Right cardiac atrium (tissue), 5 donors: ENCODE results near the gene PPME1. TPM values are rescaled to one million over a fixed set of nuclear protein-coding genes. Genes with fewer than 3 reads are reported as not detected.
"Not testable (repeated sequence)": the region's sequence is repeated elsewhere in the genome, so short reads cannot be mapped to it uniquely, and the experiment has no call there.

Experiments used
- ATAC-seq, 2 donors: fragments of 200-7000 bp; cut with Tn5 transposase; one replicate each; pipeline versions ENCODE4 v1.8.0 to v1.9.1; 2020; ENCODE audit warnings: moderate library complexity in 2 of 2, mild to moderate bottlenecking in 1 of 2
- DNase-seq, 3 donors: peaks; one replicate each; pipeline ENCODE4 v3.0.0-alpha.2; 2020
- H3K27ac ChIP-seq: one replicate; pipeline ENCODE4 v1.5.1; 2013; ENCODE audit warnings: mild to moderate bottlenecking, low read length, control low read depth, moderate library complexity
- H3K27me3 ChIP-seq: one replicate; pipeline ENCODE4 v1.6.1; 2013; ENCODE audit not compliant: control insufficient read depth, insufficient read depth
- H3K4me1 ChIP-seq: one replicate; pipeline ENCODE4 v1.6.1; 2013; ENCODE audit warnings: low read length; ENCODE audit not compliant: control insufficient read depth, insufficient read depth
- H3K4me3 ChIP-seq: one replicate; pipeline ENCODE4 v1.5.1; 2013; ENCODE audit warnings: low read length, control low read depth
- H3K9me3 ChIP-seq: one replicate; pipeline ENCODE4 v1.6.1; 2013; ENCODE audit warnings: low read length; ENCODE audit not compliant: control insufficient read depth
- WGBS: extraction: QIAGEN DNeasy Blood & Tissue Kit; methylation state at CpG from one replicate; pipeline ENCODE4 v1.1.7; 2013; 5-methylcytosine and 5-hydroxymethylcytosine counted together
- intact Hi-C, 4 donors: fragments of 100-400 bp; cut with DNase I; formaldehyde crosslinking; loops; one replicate each; pipeline versions ENCODE4 v1.11.0 to v1.14.0; 2022 to 2023
- polyA plus RNA-seq: library from polyadenylated mRNA; stranded (reverse); fragments of 200-250 nt; gene quantifications from one replicate; pipeline ENCODE4 v1.2.3, GENCODE V29; 2013
- total RNA-seq, 4 donors: library from RNA; stranded (reverse); fragmentation: NEBNext Ultra II Directional; extraction: Animal tissue kit (Norgen Biotek cat#: 25700); gene quantifications; one replicate each; pipeline ENCODE4 v1.2.1, GENCODE V29; 2021
- donor health status: healthy with polysubstance abuse.
- donor health status: DM: no; HTN: yes; CAD: no.
- donor health status: DM: no; HTN: no; CAD: no.
- donor health status: DM: no; HTN: yes; CAD: no; lungs with severe emphysema.
- donor health status: DM: yes; HTN: yes; CAD: no.

Gene PPME1
- total and polyA plus RNA-seq, 5 donors = 29.3 to 38.5 (median 33.7) TPM

DNA sequence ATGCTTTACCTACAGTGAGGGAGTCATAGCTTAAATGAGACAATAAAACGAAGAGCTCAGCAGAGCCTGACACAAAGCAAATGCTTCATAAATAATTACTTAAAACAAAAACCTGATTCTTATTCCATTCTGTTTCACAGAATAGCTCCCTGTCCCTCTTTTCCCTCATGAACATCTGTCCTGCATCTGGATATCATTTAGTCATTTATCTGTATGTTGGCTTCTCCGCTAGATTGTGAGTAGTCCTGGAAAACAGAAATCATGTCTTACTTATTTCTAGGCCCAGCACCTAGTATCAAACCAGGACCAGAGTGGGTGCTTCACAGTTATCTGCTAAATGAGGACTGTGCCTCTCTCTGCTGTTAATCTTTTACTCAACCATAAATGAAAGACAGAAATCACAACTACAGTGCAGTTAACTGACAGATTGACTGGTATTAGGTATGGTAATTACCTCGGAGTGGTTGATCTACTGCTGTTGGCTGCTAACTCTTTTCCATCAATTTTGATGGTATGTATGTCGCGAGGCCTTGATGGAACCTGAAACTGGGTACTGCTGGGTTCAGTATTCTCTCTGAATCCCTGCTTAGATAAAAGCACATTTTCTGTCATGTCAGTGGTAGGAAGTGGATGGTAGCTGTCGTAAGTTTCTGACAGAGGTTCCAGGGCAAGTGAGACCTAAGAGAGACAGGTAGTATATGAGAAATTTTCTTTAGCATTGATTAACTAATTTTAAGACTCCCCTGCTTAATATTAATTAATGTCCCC, 31.8 kb upstream of the PPME1 start:
- Histone ChIP-seq H3K9me3 (no peaks in the 10 kb centered on the region), H3K27me3 (no peaks in the 10 kb centered on the region), H3K4me1 (peaks cover 2% of the 10 kb centered on the region), H3K27ac (no peak overlapping the region), H3K4me3 (no peak overlapping the region)
- 95% methylated on average over 6 of the region's 6 CpGs for WGBS
- intact Hi-C loops = no loop called here
- DNase-seq (no peak), ATAC-seq (no peak)

DNA sequence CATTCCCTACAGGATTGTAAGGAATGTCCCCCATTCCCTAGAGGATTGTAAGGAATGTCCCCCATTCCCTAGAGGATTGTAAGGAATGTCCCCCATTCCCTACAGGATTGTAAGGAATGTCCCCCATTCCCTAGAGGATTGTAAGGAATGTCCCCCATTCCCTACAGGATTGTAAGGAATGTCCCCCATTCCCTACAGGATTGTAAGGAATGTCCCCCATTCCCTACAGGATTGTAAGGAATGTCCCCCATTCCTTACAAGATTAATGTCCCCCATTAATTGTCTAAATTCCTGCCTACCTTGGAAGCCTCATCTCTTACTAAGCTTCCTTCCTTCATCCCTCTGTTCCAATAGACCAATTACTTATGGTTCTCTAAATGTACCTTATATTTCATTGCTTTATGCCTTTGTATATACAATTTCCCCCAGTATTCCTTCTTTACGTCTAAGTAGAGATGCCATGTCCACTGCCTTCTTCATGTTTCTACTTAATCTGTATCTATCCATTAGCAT, 31.1 kb upstream of the PPME1 start:
- intact Hi-C loops, ATAC-seq, H3K9me3 ChIP-seq, H3K27ac ChIP-seq, H3K4me1 ChIP-seq, H3K27me3 ChIP-seq, DNase-seq, H3K4me3 ChIP-seq: not testable (repeated sequence)
- WGBS = 96% methylated on average over 1 of the region's 1 CpG

DNA sequence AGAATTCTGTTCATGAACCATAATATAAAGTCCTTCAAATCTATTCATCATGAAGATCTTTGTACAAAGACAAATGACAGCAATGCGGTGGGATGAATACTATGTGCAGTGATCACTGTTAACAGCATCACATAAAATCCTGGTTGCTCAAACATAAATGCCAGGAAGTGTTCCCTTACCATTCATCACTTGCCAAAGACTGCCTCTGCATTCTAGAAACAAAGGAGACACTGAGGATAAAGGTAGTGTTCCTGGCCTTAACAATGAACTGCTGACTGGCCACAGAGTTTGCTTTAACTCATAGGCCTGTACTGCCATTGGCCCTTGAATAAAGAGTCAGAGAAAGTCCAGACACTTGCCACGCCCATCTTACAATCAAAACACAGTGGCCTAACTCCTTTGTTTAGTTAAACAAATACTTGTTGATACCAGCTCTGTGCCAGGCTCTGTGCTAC, 29.8 kb upstream of the PPME1 start:
- WGBS = 85% methylated on average over 2 of the region's 2 CpGs
- Histone ChIP-seq H3K27ac (no peak overlapping the region), H3K4me1 (peaks cover 2% of the 10 kb centered on the region), H3K9me3 (no peaks in the 10 kb centered on the region), H3K4me3 (no peak overlapping the region), H3K27me3 (no peaks in the 10 kb centered on the region)
- ATAC-seq (peak in 1 of 2 donors; percentile 77), DNase-seq (no peak)
- intact Hi-C loops = no loop called here

DNA sequence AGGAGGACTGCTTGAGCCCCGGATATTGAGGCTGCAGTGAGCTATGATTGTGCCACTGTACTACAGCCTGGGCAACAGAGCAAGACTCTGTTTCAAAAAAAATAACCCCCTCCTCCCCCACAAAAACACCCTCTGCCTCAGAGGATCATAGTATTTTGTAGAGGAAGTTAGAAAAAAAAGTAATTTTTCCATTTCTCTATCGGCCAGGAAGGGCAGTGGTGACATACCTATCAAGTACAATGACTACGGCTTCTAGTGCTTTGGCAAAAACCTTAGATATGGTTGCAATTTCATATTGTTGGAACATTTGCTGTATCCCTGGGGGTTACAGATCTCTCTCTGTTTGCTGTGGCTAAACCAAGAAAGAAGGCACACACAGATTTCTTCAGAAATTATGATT, 29.2 kb upstream of the PPME1 start:
- no peaks in the 10 kb centered on the region for H3K9me3 ChIP-seq
- no peak overlapping the region for H3K4me3 ChIP-seq
- peaks cover 2% of the 10 kb centered on the region for H3K4me1 ChIP-seq
- peak in 1 of 2 donors; percentile 71 for ATAC-seq
- WGBS = 73% methylated on average over 3 of the region's 3 CpGs
- DNase-seq = no peak
- H3K27ac ChIP-seq = no peak overlapping the region
- intact Hi-C loops = no loop called here
- H3K27me3 ChIP-seq = no peaks in the 10 kb centered on the region

DNA sequence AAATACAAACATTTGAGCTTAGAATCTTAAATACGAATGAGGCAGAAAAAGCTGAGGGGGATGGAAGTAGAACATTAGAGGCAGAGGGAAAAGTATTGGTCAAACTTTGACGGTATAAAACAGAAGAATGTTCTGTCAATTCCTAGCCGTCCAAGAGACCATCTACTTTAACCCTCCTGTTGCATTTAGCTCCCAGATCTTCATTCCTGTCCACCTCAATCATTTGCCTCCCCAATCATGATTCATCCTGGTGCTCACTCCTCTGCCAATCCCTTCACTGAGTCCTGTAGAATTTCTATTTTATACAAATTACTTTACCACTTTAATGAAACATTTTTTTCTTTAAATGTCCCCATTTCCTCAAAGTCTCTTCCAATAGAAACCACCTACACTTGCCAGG, 28.5 kb upstream of the PPME1 start:
- Histone ChIP-seq H3K9me3 (no peaks in the 10 kb centered on the region), H3K4me1 (peaks cover 2% of the 10 kb centered on the region), H3K27me3 (no peaks in the 10 kb centered on the region), H3K27ac (no peak overlapping the region), H3K4me3 (no peak overlapping the region)
- no peak for DNase-seq
- intact Hi-C loops = no loop called here
- 83% methylated on average over 3 of the region's 3 CpGs for WGBS
- ATAC-seq = no peak

DNA sequence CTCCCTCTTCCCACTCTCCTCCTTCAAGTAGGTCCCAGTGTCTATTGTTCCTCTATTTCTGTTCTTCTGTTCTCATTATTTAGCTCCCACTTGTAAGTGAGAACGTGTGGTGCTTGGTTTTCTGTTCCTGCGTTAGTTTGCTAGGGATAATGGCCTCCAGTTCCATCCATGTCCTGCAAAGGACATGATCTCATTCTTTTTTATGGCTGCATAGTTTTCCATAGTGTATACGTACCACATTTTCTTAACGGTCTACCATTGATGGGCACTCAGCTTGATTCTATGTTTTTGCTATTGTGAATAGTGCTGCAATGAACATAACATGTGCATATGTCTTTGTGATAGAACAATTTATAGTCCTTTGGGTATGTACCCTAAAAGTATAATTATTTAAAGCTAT, 26.5 kb upstream of the PPME1 start:
- H3K4me1 ChIP-seq = peaks cover 2% of the 10 kb centered on the region
- H3K27me3 ChIP-seq = no peaks in the 10 kb centered on the region
- ATAC-seq (no peak), DNase-seq (no peak)
- H3K27ac ChIP-seq = no peak overlapping the region
- intact Hi-C loops = no loop called here
- no peak overlapping the region for H3K4me3 ChIP-seq
- WGBS = 98% methylated on average over 4 of the region's 4 CpGs
- H3K9me3 ChIP-seq = no peaks in the 10 kb centered on the region

DNA sequence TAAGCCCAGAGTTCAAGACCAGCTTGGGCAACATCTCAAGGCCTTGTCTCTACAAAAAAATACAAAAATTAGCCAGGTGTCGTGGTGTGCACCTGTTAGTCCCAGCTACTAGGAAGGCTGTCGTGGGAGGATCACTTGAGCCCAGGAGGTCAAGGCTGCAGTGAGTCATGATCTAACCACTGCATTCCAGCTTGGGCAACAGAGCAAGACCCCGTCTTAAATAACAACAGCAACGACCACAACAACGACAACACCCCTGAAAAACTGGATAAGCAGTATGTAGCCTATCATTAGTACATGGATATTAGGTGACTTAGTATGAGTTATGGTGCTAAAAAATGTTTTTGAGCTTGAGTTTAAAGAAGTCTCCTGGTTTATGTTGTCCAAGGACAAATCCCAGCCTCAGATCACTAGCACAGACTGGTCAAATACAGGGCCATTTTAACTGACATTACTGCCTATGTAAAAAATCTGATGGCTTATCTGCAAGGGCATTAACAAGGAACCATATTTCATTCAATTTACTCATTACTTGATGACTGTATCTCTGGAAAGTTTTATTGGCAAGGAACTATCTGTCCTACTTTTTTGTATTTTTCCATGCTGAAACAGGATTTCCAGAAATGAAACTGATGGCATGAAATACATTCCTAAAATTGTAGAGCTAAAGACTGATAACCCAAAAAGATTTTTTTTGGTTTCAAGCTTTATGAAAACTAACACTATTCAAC, 23.7 kb upstream of the PPME1 start:
- H3K27ac ChIP-seq = no peak overlapping the region
- intact Hi-C loops = no loop called here

DNA sequence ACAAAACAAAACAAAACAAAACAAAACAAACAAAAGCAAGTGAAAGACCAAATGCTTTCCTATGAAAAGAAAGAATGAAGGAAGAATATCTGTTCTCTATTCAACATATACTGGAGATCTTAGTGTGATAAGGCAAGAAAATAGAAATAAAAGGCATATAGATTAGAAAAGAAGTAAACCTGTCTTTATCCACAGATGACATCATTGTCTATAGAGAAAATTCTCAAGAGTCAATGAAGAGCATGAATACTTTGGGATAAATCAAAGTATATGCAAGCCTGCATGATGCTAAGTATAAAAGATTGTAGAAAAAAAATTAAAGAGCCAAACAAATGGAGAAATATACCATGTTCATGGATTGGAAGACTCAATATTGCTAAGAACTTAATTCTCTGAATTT, 17.9 kb upstream of the PPME1 start:
- ATAC-seq (no peak), DNase-seq (no peak)
- intact Hi-C loops = no loop called here
- Histone ChIP-seq H3K27me3 (no peaks in the 10 kb centered on the region), H3K4me1 (peaks cover 2% of the 10 kb centered on the region), H3K4me3 (no peak overlapping the region), H3K27ac (no peak overlapping the region), H3K9me3 (no peaks in the 10 kb centered on the region)

More for the DNA sequence above, 23.7 kb upstream of the PPME1 start:
- H3K4me1 ChIP-seq = no peaks in the 10 kb centered on the region
- no peaks in the 10 kb centered on the region for H3K9me3 ChIP-seq
- H3K27me3 ChIP-seq = no peaks in the 10 kb centered on the region
- no peak overlapping the region for H3K4me3 ChIP-seq
- ATAC-seq (no peak), DNase-seq (no peak)
- 92% methylated on average over 5 of the region's 5 CpGs for WGBS

DNA sequence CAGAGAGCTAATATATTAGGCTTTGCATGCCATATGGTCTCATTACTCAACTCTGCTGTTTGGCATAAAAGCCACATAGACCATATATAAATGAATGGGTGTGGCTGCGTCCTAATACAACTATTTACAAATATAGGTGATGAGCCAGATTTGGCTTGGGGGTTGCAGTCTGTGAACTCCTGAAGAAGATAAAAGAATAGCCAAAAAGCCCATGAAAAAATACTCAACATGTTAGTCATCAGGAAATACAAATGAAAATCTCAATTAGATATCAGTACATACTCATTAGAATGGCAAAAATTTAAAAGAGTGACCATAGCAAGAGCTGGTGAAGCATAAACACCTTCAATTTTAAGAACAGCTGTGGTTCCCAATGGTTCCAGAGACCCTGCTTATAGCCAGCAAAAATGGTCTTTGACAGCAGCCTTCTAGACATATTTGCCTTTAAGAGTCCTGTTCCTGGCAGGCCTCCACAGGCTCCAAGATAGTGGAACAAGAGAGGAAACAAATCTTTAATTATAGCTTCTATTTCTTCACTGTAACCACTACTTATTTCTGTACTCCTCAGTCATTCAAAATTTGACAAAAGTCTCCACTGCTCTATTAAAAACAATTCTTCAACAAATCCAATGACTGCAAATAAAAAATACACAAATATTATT, 16.3 kb upstream of the PPME1 start:
- 87% methylated on average over 1 of the region's 1 CpG for WGBS
- Histone ChIP-seq H3K27ac (no peak overlapping the region), H3K4me1 (peaks cover 2% of the 10 kb centered on the region), H3K27me3 (no peaks in the 10 kb centered on the region), H3K4me3 (no peak overlapping the region), H3K9me3 (no peaks in the 10 kb centered on the region)
- DNase-seq = peak in 1 of 3 donors; percentile 68
- no peak for ATAC-seq
- intact Hi-C loops = no loop called here

DNA sequence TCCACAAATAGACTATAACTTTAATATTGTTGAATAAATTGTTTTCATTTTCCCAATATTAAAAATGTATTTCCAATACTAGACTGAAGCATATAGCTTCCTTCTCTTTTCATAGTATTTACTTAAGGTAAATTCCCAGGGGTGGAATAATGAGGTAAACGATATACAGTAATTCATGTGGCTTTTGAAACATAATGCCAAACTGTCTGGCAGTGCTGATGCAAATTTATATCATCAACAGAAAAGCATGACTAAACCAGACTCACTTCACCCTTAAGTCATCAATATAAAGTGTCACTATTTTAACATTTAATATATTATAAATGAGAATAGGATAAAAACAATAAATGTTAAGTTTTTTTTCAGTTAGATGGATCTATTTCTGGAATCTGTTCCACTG, 13.9 kb upstream of the PPME1 start:
- 90% methylated on average over 1 of the region's 1 CpG for WGBS
- Histone ChIP-seq H3K9me3 (no peaks in the 10 kb centered on the region), H3K4me1 (peaks cover 2% of the 10 kb centered on the region), H3K27ac (no peak overlapping the region), H3K27me3 (no peaks in the 10 kb centered on the region), H3K4me3 (no peak overlapping the region)
- no peak for ATAC-seq
- no peak for DNase-seq
- intact Hi-C loops = no loop called here

DNA sequence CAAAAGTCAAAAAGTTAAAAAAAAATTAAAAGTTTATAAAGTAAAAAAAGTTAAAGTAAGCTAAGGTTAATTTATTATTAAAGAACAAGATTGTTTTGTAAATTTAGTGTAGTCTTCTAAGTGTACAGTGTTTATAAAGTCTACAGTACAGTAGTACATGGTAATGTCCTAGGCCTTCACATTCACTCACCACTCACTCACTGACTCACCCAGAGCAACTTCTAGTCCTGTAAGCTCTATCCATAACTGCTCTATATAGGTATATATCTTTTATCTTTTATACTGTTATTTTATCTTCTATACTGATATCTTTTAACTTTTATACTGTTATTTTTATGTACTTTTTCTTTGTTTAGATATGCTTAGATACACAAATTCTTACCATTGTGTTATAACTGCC, 11.4 kb upstream of the PPME1 start:
- Histone ChIP-seq H3K9me3 (no peaks in the 10 kb centered on the region), H3K27ac (no peak overlapping the region), H3K4me3 (no peak overlapping the region), H3K4me1 (peaks cover 3% of the 10 kb centered on the region), H3K27me3 (no peaks in the 10 kb centered on the region)
- ATAC-seq = no peak
- intact Hi-C loops = no loop called here
- DNase-seq = no peak
